GM21723 (cell line): Measurements from ENCODE around the gene TMED4.

Experiments used
- ATAC-seq: cut with Tn5 transposase; IDR thresholded peaks from one replicate; pipeline ENCODE4 v1.9.1; 2021; ENCODE audit warnings: mild to moderate bottlenecking, moderate library complexity; ENCODE audit not compliant: unreplicated experiment

TMED4 gene

DNA sequence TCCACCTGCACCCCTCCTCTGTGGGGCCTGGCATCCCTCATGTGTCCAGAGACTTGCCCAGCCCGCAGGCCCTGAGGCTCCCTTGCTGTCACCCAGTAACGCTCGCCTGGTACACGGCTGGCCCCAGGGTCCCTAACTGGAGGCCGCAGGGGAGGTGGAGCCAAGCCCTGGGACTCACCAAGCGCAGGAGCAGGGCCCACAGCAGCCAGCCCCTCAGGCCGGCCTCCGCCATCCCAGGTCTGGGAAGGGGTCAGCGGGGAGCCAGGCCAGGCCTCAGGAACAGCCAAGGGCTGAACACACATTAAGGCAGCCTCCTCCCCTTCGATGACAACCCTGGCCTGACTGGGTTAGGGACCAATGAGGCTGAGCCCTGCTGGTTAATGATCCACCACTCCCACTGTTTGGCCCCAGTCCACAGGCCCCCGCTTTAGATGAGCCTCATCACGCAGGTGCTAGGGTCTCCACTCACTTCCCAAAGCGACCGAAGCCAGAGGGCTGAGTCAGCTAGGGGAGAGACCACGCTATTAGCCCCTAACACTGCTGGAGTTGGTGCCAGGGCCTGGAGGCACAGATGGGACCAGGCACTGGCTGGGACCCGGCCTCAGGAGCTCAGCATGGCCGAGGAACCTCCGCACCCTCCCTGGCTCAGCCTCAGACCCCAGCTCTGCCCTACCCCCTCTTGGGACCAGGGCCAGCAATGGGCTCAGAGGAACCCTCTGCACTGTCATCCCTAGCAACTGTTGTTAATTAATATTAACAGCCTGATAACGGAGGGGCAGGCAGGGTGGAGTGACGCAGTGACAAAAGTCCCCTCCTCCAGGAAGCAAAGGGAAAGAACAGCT is 40.8 kb downstream of the TMED4 start, which contains the start of gene NPC1L1:
Gene NPC1L1, minus strand, starts transcription at position 303 of the 842 bp plus-strand sequence. Its CDS starts 71 bp downstream, at position 232.
- no peak for ATAC-seq

DNA sequence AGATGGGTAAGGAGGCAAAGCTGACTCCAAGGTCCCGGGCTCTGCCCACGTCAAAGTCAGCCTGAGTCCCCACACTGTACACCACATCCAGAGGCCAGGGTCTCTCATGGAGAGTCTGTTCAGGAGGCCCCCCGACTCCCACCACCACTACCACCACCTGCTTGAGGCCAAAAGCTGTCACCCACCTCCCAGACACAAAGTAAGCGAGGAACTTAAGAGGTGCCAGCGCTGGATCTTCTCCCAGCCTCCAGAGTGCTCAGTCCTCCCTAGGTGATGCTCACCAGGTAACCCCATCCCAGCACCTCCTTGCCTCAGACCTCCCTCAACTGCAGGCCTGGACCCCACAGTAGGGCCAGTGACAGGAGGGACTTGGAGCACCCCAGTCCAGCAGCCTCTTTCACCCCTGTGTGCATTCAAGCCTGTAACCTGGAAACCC is 41.4 kb downstream of the TMED4 start:
- no peak for ATAC-seq

DNA sequence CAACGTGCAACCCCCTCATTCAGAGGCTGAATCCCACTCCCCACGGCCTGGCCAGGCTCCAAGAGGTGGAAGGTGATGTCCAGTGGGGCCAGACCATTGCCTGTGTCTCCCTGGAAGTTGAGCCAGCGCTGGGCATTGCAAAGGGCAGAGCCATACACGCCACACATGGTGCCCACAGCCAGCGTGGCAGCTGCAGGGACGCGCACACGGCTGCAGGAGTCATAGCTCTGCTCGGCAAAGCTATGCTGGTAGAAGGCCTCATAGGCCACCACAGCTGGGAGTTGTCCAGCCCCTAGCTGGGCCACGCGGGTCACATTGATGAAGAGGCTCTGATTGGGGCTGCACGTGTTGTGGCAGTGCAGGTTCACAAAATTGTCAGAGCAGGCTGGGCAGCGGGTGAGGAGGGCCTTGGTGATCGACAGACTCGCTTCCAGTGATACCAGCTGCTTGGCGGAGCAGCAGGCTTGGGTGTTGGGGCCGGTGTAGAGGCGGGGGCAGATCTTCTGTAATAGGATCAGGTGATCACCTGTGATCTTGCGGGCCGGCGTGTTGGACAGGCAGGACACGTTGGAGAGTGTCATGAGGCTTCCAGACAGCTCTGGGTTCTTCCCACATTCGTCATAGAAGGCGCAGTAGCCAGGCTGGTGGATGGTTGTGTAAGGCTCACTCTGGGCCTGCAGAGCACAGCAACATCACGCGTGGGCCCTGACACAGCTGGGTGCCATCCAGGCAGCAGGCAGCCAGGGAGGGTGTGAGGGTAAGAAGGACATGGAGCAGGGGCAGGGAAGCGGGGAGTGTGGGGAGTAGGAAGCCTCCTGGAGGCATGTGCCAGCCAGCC is 42.1 kb downstream of the TMED4 start:
- no peak for ATAC-seq

DNA sequence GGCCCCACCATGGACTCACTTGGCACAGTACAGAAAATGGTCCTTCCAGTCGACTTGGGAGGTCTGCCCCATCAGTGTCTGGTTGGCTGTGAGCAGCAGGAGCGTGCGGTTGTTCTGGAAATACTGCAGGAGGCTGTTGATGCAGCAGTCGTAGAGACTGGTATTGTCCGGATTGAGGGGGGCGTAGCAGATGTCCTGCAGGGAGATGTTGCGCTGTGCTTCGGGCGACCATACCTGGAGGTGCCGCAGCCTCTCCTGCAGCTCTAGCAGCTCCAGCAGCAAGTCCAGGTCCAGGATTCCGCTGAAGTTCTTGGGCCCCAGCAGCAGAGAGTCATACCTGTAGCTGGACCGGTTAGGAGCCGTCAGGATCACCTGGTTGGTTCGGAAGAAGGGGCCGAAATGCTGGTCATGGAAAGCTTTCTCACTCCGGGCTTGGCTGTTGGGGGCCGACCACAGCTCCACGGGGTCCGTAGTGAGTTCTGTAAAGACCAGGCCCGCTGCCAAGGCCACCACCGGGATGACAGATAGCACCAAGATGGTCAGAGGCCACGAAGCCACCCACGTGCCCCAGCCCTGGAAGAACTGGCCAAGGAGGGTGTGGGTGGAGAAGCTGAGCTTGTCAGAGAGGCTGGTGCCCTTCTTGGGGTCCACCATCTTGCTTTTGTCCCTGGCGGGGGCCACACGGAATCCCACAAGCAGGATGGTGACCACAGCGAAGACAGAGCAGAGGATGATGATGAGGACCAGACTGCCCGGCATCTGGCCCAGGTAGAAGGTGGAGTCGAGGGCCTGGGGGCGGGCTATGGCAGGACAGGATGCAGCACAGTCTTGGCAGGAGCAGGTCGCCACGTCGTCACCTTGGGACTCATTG is 43.0 kb downstream of the TMED4 start:
- ATAC-seq = no peak

DNA sequence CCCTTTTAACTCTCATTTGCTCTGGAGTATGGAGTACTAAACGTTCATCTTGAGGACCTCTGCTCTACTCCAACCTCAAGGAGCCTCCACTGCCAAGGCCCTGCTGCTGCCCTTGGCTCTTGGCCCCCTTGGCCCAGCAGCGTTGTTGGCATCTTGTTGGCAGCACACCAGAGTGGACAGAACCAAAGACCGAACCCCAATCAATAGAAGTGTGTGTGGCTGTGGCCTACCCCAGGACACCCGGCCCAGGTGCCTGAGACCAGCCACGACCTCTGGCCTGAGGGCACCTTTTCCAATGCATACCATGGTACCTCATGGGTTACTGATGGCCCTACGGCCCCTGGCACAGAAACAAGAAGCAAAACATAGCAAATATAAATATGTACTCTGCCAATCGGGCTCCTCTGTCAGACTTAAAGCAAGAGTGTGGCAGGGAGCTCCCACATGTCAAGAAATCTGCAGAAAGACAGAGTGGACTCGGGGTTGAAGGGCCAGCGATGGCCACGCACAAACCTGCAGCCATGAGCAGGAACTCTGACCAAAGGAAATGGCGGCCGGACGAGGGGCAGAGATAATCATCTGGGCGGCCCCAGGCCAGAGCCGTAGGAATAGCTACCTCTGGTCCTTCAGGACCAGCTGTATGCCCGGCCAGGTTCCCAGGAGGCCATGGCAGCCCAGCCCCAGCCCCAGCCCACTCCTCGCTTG is 43.8 kb downstream of the TMED4 start:
- no peak for ATAC-seq

DNA sequence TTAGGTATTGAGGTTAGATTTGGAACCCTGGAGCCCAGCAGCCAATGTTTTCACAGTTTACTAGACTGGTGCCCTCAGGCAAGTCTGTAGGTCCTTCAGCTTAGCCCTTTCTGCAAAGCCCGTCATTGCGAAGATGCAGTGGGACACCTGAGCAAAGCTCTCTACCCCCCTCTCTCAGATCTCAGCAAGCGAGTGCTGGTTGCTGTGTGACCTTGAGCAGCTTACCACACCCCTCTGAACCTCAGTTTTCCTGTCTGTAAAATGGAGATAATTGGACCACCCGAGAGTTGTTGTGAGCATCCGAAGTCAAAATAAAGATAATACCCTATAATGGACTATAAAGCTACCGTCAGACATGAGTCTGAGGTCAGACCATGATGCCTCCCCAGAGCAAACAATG is 44.6 kb downstream of the TMED4 start:
- no peak for ATAC-seq

DNA sequence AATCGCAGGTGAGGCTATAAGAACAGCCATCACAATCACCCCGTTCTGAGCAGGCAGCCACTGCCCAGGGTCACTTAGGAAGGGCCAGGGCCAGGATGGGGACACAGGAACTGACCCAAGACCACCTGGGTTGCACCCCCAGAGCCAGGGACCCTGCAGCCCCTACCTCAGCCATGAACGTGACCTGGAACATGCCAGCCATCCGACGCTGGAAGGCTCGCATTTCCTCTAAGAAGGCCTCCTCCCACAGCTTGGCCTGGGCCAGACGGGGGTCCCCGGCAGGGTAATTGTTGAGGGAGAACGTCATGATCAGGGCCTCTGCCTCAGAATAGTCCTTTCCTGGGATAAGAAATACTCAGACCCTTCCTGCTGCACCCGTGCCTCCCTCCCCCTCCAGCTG is 45.9 kb downstream of the TMED4 start:
- ATAC-seq = no peak

DNA sequence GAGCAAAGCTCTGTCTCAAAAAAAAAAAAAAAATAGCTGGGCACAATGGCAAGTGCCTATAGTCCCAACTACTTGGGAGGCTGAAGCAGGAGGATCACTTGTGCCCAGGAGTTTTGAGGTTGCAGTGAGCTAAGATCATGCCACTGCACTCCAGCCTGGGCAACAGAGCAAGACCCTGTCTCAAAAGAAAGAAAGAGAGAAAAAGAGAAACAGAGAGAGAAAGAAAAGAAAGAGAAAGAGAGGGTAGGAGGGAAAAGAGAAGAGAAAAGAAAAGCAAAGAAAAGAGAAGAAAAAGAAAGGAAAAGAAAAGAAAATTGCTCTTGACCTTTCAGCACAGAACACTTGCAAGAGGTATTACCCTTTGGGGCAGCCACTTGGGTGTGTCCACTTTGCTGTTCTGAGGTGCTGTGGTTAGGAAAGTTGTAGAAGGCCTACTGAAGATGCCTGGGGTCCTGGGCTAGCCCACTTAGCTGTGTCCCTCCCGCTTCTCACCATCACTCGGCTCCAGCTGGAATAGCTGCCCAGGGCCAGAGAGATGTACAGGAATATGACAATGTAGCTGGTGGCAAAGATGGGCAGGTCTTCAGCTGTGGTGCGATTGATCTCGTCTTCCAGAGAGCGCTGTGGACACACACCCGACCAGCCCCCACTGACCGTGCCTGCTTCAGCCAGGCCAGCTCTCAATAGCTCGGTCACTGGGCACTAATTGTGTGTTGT is 46.5 kb downstream of the TMED4 start:
- ATAC-seq = no peak

DNA sequence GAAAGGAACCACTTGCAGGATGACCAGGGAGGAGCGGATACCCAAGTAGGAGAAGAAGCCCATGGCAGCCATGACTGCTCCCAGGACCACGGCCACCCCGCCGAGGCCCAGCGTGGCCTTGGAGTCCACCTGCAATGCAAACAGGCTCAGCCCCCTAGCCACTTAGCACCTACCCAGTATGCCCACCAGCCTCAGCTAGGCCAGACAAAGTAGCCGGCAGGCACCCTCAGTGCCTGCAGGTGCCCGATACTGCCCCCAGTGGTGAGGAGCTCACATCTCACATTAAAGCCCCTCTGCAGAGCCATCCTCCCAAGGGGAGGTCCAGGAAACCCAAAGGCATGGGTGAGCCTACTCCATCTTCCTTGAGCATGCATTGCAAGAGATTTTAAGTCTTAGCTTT is 47.5 kb downstream of the TMED4 start:
- no peak for ATAC-seq

DNA sequence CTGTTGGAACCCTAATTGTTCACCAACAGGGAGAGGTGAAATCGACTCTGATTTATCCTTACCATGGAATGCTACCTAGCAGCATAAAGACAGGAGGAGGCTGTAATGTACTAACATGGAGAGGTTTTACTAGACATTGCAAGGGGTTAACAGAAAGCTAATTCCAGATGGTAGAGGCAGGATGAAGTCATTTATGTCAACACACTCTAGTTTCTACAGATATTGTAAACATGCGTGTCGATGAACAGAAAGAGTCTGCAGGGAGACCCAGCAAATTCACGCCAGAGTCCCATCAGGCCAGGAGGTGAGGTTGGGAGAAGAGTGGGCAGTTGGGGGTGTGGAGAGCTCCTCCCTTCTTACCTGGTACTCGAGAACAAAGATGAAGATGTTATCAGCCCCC is 47.9 kb downstream of the TMED4 start:
- ATAC-seq = no peak

DNA sequence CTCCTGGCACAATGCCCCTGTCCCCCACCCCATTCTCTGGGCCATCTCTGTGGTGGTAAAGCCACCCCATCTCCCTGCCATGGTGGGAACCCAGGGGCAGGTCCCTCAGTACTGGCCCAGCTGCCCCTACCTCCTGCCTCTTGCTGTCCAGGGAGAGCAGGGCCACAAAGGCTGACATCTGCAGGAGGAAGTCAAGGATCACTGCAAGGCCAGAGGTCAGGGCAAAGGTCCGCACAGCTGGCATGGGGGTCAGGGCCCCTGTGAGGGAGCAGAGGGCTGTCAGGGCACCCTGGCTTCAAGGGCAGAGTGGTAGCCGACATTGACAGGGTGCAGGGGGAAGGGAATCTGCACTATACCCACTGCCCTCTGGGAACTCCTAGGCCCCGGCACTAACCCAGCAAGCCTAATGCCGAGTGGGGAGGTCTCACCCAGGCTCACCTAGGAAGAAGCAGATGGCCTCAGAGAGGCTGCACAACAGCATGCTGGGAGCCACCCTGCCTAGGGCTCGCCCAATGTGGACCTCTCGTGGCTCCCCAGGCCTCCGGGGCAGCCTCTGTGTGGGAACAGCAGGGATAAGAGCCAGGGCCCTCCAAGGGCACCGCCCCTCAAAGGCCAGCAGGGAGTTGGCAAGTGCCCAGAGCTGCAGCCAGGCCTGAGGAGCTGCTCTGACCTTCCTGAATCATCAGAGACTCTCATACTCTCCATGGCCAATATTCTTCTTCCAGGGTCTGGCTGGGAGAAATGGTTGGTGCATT is 48.6 kb downstream of the TMED4 start:
- ATAC-seq = no peak

DNA sequence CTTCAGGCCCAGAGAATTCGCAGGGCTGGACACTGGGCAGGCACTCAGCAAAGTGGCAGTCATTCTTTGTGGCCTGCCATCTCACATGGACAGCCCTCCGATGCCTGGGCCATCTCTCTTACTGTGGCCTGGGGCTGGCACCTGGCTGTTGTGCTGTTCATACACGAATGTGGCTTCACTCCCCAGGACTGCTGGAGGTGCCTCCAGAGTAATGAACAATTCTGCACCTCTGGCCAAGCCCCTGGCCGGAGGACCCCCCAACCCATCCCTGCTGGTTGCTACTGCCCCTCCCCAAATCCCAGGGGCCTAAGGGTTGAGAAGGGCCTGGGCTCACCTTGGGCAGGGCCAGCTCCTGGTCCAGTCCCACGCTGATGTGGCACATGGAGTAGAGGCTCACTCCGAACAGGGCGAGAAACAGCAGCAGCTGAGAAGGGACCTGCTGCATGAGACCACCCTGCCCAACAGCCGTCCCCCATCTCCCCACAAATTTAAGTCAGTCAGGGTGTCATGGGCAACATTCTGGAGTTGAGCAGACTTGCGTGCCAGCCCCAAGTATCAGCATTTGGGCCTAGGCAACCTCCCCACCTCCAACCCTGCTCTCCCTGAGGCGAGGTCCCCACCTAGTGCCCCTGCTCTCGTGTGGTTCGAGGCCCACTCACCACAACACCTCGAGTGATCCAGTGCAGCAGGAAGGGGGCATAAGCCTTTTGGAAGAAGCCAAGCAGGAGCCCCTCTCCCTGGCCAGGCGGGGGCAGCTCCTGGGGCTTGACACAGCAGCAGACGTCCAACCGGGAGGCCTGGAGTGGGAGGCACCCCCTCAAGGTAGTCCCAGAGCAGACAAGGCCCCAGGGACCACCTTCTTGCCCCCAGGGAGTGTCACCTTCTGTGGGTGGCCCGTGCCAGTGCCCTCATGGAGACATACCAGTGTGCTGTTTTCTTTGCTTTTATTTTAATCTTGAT is 50.3 kb downstream of the TMED4 start:
- no peak for ATAC-seq

DNA sequence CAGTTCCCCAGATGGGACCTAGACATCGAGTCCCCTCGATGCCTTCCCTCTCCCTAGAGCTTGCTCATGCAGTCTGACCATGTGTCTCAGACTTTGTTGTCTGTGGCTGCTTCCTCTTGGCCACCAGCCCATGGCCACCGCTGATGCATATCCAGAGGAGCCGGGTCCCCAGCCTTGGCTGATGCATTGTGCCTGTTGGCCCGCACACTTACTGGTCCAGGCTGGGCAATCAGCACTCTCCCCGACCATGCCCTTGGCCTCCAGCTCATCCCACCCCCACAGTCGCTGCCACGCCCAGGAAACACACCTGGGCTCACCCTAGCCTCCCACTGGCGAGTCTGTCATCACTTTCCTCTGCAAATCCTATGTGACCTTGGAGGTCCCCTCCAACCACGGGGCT is 51.0 kb downstream of the TMED4 start:
- ATAC-seq = no peak
